GM21515 (cell line): ENCODE data around the gene PTRHD1.
A peak's percentile ranks its signal among the peaks of the same experiment; 100 is the strongest.
"Not testable (repeated sequence)": the region's sequence is repeated elsewhere in the genome, so short reads cannot be mapped to it uniquely, and the experiment has no call there.

Source experiments
- ATAC-seq: cut with Tn5 transposase; IDR thresholded peaks from one replicate; pipeline ENCODE4 v1.9.1; 2021; ENCODE audit not compliant: unreplicated experiment

PTRHD1 gene

GRCh38 chr2:24813691-24814137 is 20.5 kb upstream of the PTRHD1 start:
- ATAC-seq, result no peak

- ATAC-seq, result no peak
Observed at GRCh38 chr2:24809316-24810007, 16.3 kb upstream of the PTRHD1 start.

GRCh38 chr2:24806661-24807036 is 13.5 kb upstream of the PTRHD1 start:
- no peak for ATAC-seq

GRCh38 chr2:24805811-24806660 is 12.8 kb upstream of the PTRHD1 start:
- not testable (repeated sequence) for ATAC-seq

GRCh38 chr2:24800487-24800886 is 7.3 kb upstream of the PTRHD1 start:
- not testable (repeated sequence) for ATAC-seq

GRCh38 chr2:24797644-24798043 is 4.5 kb upstream of the PTRHD1 start:
- no peak for ATAC-seq

- no peak for ATAC-seq
Observed at GRCh38 chr2:24793761-24794435, 707 bp upstream of the PTRHD1 start.

- no peak for ATAC-seq
Observed at GRCh38 chr2:24792542-24792873, 683 bp downstream of the PTRHD1 start.

- ATAC-seq, result no peak
Observed at GRCh38 chr2:24791452-24791851, 1.7 kb downstream of the PTRHD1 start.

- ATAC-seq, result no peak
Observed at GRCh38 chr2:24788816-24789215, 4.4 kb downstream of the PTRHD1 start.

- no peak for ATAC-seq
Observed at GRCh38 chr2:24787532-24787931, 5.7 kb downstream of the PTRHD1 start.

- peak; percentile 85 for ATAC-seq
Observed at GRCh38 chr2:24785671-24786321, 7.4 kb downstream of the PTRHD1 start.

- no peak for ATAC-seq
Observed at GRCh38 chr2:24783641-24784040, 9.6 kb downstream of the PTRHD1 start.

GRCh38 chr2:24779116-24779515 is 14.1 kb downstream of the PTRHD1 start:
- ATAC-seq, result no peak

- ATAC-seq, result no peak
Observed at GRCh38 chr2:24774373-24774772, 18.8 kb downstream of the PTRHD1 start.

GRCh38 chr2:24771764-24772586 is 21.2 kb downstream of the PTRHD1 start:
- ATAC-seq, result no peak

- no peak for ATAC-seq
Observed at GRCh38 chr2:24771061-24771460, 22.1 kb downstream of the PTRHD1 start.

- no peak for ATAC-seq
Observed at GRCh38 chr2:24768601-24769000, 24.6 kb downstream of the PTRHD1 start.

GRCh38 chr2:24768013-24768412 is 25.2 kb downstream of the PTRHD1 start:
- ATAC-seq, result no peak

- no peak for ATAC-seq
Observed at GRCh38 chr2:24766609-24767008, 26.6 kb downstream of the PTRHD1 start.
